ENCODE measurements around the gene SLC37A1. TPM values are rescaled to one million over a fixed set of nuclear protein-coding genes. Genes with fewer than 3 reads are reported as not detected.

The SLC37A1 gene
- total RNA-seq, 1 experiment from 2014 or later, result 38.3 TPM

DNA sequence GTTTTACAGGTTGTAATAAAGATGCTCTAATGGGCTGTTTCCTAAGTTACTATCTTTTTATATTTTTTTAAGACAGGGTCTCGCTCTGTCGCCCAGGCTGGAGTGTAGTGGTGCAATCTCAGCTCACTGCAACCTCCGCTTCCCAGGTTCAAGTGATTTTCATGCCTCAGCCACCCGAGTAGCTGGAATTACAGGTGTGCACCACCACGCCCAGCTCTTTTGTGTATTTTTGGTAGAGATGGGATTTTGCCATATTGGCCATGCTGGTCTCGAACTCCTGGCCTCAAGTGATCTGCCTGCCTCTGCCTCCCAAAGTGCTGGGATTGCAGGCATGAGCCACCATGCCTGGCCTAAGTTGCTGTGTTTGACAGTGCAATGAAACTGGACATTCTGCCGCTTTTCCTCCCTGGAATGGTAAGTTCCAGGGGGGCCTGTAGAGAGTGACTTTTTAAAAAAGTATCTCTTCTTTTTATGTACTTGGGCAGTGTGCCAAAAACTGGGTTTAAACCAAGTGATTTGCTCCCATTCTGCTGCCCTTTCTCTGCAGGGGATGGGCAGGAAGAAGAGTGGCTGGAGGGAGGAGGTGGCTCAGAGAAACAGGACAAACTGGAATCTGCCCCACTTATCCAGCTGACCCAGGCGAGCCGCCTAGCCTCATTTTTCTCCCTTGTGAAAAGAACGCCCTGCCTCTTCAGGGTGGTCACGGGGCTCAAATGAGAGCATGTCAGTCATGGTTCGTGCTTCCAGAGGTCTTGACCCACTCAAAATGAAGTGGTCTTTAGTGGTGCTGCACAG, 2.3 kb downstream of the SLC37A1 start:
- H3K4me2 ChIP-seq (ENCODE audit: low read length), result peak overlapping the region; percentile 96
- peak overlapping the region; percentile 86 for H3K9ac ChIP-seq (ENCODE audit: low read length)
- TF ChIP-seq EZH2 (IDR thresholded peaks at IDR 0.05; ENCODE audit: low read length, unreplicated experiment) (no peak), EZH2phosphoT487 (IDR thresholded peaks at IDR 0.05; ENCODE audit: borderline replicate concordance, low read length) (no peak)
- TF ChIP-seq, protein P1, sequence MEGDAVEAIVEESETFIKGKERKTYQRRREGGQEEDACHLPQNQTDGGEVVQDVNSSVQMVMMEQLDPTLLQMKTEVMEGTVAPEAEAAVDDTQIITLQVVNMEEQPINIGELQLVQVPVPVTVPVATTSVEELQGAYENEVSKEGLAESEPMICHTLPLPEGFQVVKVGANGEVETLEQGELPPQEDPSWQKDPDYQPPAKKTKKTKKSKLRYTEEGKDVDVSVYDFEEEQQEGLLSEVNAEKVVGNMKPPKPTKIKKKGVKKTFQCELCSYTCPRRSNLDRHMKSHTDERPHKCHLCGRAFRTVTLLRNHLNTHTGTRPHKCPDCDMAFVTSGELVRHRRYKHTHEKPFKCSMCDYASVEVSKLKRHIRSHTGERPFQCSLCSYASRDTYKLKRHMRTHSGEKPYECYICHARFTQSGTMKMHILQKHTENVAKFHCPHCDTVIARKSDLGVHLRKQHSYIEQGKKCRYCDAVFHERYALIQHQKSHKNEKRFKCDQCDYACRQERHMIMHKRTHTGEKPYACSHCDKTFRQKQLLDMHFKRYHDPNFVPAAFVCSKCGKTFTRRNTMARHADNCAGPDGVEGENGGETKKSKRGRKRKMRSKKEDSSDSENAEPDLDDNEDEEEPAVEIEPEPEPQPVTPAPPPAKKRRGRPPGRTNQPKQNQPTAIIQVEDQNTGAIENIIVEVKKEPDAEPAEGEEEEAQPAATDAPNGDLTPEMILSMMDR (conservative IDR thresholded peaks at IDR 0.05; ENCODE audit: low read depth, low read length), result no peak
- no peaks in the 10 kb centered on the region for H3K27me3 ChIP-seq (ENCODE audit: low read length)
- H3K4me1 ChIP-seq (ENCODE audit: insufficient read depth, low read length), result peaks cover 44% of the 10 kb centered on the region
- CTCF ChIA-PET, result interaction anchor here (1.2 to 1.9 kb wide), 2 partner anchors 47 to 49 kb away, joined by 4 to 7 read pairs; no protein-coding TSS in a partner anchor
- POLR2A ChIA-PET (ENCODE audit: unreplicated experiment), result no interaction called here
- no peaks in the 10 kb centered on the region for H4K20me1 ChIP-seq (ENCODE audit: low read length)
- H3K36me3 ChIP-seq (ENCODE audit: low read depth, low read length), result peaks cover 24% of the 10 kb centered on the region
- intact Hi-C loops (cut with micrococcal nuclease), result loop anchor here (2.0 to 5.0 kb wide), 3 partner anchors 19 to 114 kb away; partner anchors contain the start of genes RSPH1 and UBASH3A
- H3K9me2 ChIP-seq (replicated peaks; ENCODE audit: low read length), result no peaks in the 10 kb centered on the region
- no peaks in the 10 kb centered on the region for H3K9me3 ChIP-seq (ENCODE audit: low read length)
- BruUV-seq (replicated peaks), result no TSS peak
- peak overlapping the region; percentile 31; the same call in 1 of the 2 replicates for H2AFZ ChIP-seq (ENCODE audit: low read length)
- peak; percentile 97 for DNase-seq
- H3K4me3 ChIP-seq (ENCODE audit: low read length), result peak overlapping the region; percentile 83
- H3K79me2 ChIP-seq (ENCODE audit: low read length), result peaks cover 66% of the 10 kb centered on the region
- H3K27ac ChIP-seq (ENCODE audit: low read length), result peak overlapping the region; percentile 92
- H3F3A ChIP-seq (ENCODE audit: low read length, unreplicated experiment), result peaks cover 5% of the 10 kb centered on the region
- ATAC-seq, result peak; percentile 50

DNA sequence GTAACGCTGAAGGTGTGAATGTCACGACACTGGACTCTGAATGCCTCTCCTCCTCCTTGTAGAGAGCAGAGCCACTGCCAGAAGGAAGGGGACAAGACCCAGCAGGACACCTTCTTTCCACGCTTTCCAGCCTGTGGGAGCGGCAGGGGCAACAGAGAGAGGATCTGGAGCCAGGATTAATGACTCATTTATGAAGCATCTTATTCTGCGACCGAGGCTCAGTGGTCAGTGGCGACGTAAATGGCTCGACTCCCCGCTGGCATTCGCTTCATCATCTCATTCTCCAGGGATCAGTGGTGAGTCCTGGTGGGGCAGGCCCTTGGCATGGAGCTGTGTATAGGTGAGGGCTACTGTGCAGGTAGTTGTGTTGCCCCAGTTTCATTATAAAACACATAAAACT, 4.6 kb downstream of the SLC37A1 start:
- Histone ChIP-seq H3F3A (ENCODE audit: low read length, unreplicated experiment) (peaks cover 5% of the 10 kb centered on the region), H4K20me1 (ENCODE audit: low read length) (no peaks in the 10 kb centered on the region), H3K27me3 (ENCODE audit: low read length) (no peaks in the 10 kb centered on the region), H3K79me2 (ENCODE audit: low read length) (peaks cover 77% of the 10 kb centered on the region), H3K9ac (ENCODE audit: low read length) (peak overlapping the region; percentile 61), H3K9me3 (ENCODE audit: low read length) (no peaks in the 10 kb centered on the region), H3K9me2 (replicated peaks; ENCODE audit: low read length) (no peaks in the 10 kb centered on the region), H3K27ac (ENCODE audit: low read length) (peak overlapping the region; percentile 92), H3K4me1 (ENCODE audit: insufficient read depth, low read length) (peaks cover 41% of the 10 kb centered on the region), H3K36me3 (ENCODE audit: low read depth, low read length) (peaks cover 28% of the 10 kb centered on the region), H3K4me3 (ENCODE audit: low read length) (peak overlapping the region; percentile 48), H3K4me2 (ENCODE audit: low read length) (peak overlapping the region; percentile 96), H2AFZ (ENCODE audit: low read length) (peak overlapping the region; percentile 54)
- CTCF ChIA-PET, result interaction anchor here (1.1 kb wide), 1 partner anchor 137 kb away, joined by 3 read pairs; no protein-coding TSS in a partner anchor
- no TSS peak for BruUV-seq (replicated peaks)
- peak; percentile 92 for DNase-seq
- POLR2A ChIA-PET (ENCODE audit: unreplicated experiment), result interaction anchor here (0.5 kb wide), 1 partner anchor 112 kb away, joined by 4 read pairs; no protein-coding TSS in a partner anchor
- peak; percentile 49 for ATAC-seq
- intact Hi-C loops (cut with micrococcal nuclease), result loop anchor here (5.0 kb wide), 1 partner anchor 116 kb away; the partner anchor contains the start of gene UBASH3A
- no peak for TF ChIP-seq EZH2phosphoT487 (IDR thresholded peaks at IDR 0.05; ENCODE audit: borderline replicate concordance, low read length)
- TF ChIP-seq, protein P1 (conservative IDR thresholded peaks at IDR 0.05; ENCODE audit: low read depth, low read length), result no peak
- TF ChIP-seq EZH2 (IDR thresholded peaks at IDR 0.05; ENCODE audit: low read length, unreplicated experiment), result no peak
